CMK (cell line): Measurements from ENCODE around the gene IRS2.
"Not testable (repeated sequence)": the region's sequence is repeated elsewhere in the genome, so short reads cannot be mapped to it uniquely, and the experiment has no call there.

Source experiments
- DNase-seq: peaks from one replicate; pipeline ENCODE4 v3.0.0-alpha.2; 2010; ENCODE audit warnings: low read depth

IRS2 gene

DNA sequence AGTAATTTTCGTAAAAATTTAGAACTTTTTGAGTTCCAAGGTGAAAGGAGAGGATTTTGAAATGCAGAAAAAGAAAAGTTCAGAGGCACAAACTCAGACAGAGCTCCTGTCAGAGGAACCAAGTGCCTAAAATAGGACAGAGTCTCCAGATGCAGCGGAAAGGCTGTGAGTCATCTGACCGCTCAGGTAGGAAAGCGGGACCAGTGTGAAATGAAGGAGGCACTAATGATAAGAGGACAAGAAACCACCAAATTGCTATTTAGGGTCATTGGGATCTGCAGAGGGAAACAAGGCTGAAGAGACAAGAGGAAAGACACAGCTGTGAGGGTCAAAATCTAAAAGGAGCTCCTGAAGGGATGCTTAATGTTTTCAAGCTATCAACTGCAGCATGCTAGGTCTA, 34.9 kb downstream of the IRS2 start:
- DNase-seq, result no peak

DNA sequence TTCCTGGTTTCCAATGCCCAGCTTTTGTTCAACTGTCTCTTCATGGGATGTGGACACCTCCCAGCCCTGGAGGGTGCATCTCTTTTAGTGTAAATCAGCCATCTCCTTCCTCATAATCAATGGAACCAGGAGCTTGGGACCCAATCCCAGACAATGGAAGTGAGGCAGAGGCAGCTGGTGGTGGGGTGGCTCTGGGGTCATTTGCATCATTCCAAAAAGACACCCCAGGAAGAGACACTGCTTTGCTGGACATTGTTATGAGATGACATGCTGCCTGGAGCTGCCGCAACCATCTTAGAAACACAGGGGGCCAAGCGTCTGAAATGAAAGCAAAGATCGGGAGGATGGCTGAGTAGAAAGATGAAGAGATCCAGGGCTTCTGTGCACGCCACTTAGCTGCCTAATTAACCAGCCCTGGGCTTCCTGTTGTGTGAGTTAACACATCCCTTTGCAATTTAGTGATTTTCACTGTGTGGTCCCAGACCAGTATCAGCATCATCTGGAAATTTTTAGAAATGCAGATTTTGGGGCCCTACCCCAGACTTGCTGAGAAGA, 36.1 kb downstream of the IRS2 start:
- no peak for DNase-seq

DNA sequence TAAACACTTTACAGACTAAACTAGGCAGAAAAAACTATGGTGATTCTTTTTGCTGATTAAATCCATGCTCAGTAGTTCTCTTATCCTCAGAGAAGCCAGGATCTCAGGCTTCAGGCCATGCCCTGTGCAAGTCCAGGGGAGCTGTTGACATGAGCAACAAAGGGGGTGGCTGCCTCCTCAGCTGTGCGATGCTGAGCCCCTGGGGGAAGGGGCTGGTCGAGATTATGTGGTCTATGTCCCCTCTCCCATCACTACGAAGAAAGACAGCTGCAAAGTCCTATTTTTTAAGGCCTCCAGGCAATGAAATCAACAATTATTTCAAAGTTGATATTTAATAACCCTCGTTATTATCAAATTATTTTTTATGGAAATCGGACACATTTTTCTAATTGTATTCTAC, 37.0 kb downstream of the IRS2 start:
- no peak for DNase-seq

DNA sequence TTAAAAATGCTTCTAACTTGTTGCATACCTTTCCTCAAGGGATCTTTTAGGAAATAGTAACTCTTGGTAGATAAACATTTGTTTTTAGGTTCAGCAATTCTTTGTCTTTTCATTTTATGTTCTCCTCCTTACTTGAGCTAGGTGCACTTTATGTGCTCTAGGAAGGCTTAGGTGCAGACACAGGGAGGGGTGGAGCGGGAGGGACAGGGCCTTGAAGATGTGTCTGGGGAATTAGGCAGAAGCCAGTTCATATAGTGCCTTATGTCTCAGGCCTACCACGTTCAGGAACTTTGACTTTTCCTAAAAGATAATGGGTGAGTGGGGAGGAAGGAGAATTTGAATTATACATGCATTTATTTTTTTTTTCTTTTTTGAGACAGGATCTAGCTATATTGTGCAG, 37.7 kb downstream of the IRS2 start:
- DNase-seq, result no peak

DNA sequence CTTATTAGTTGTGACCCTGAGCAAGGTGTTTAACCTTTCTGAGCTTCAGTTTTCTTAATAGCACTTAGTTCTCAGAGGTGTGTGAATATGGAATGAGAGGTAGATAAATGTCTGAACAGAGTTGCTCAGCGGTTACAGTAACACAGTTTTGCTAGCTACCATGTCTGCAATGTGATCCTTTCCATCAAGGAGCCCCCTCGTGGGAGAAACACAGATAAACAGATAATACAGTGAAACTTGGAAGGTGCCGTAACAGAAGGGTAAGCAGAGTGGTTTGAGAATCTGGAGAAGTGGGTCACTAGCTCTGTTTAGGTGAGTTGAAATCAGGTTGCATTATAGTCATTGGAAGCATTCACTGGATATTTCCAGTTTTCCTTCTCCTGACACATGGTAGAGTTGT, 38.9 kb downstream of the IRS2 start:
- no peak for DNase-seq

DNA sequence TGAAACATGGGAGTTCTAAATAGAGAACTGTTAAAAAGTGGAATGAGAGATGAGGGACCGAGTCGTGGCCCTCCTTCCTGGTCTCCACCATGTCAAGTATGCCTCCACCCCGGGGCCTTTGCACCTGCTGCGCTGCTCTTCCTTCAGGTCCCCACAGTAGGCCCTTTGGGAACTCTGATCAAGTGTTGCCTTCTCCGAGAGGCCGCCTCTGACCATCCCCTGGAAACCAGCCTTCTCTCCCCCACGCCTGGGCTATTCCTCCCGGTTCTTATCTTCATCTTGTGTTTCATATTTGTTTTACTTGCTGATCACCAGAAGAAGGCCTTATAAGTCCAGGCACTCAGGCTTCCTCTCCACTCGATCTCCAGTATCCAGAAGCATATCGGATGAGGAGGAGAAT, 40.0 kb downstream of the IRS2 start:
- DNase-seq, result no peak

DNA sequence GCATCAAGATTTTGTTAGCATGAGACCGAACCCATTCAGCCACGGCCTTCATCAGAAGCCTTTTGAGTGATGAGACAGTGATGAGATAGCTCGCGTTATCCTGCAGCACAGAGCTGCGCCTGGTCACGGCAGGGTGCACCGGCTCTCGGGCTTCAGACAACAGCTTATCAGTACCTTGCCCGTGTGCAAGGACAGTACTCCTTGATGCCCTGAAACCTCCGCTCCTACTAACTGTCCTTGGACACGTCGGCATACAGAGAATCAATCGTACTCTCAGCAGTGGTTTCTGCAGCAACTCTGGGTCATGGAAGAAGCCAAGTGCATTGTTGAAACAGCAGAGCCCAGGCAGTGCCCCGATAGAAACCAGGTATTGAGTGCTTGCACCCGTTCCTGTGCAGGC, 40.7 kb downstream of the IRS2 start:
- DNase-seq, result no peak

DNA sequence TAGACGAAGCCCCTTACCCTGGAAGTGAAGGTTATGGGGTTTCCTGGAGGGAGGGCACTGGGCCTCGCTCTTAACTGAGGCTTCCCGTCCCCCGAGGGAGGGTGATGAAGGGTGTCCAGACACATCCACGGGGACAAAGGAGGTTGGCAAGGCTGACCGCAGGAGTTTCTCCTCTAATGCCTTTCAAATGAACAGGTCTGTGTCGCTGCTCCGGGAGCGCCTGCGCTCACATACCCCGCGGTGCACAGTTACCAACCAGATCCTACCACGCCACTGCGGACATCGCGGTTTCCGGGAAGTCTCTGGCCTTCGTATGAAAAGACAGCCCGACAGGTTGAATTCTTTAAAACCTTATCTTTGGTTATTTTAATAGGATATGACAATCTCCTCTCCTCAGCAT, 41.3 kb downstream of the IRS2 start:
- no peak for DNase-seq

DNA sequence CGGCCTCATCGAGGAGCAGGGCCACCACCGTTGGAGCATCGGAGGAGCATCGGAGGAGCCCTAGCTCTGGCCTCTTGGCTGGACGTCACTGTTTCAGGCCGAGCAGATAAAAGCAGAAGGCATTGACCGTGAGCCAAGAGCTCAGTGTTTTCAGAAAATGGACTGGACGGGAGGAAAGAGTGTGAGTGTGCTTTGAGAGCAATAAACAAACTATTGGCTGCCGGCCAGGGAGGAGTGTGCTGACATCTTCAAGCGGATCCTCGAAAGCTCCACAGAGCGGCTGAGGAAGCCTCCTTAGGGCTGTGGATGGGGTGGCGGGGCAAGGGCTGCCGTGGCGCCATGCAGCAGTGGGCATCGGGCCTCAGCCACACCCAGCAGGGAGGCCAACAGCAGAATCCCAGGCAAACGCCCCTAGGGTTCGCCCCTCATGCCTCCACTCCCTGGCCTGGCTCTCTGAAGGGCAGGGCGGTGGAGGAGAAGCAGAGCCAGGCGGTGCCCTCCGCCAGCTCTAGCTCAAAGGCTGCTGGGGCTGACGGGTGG, 41.8 kb downstream of the IRS2 start:
- DNase-seq, result no peak

DNA sequence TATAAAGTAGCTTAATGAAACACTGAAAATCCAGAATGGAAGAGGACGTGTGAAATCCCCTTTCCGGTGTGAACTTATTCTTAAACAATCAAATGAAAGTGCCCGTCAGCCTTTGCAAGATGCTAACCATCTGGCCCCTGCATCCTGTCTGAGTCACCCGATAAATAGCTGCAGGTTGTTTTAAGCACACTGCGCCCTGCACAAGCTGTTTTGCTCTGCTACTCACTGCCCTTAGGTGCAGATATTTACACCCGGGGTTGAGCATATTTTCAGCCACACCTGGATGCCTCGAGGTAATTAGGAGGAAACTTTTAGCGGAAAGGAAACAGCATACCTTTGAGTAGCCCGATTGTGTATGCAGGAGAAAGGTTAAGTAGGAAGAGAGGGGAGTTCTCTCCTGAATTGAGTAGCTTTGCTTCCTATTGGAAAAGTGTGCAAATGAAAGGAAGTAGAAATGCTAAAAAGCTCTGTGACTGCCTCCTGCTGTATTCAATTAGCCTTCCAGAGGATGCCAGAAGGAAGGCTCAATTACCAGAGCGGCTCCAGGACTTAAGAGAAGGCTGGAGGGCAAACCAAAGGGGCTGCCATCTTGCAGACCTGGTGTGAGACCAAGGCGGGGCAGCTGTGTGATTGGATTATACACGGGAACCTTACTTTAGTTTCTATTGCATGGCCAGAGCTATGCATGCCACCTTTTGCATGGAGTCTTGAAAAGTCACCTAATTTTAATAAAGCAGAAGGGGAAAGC, 42.5 kb downstream of the IRS2 start:
- DNase-seq, result no peak

DNA sequence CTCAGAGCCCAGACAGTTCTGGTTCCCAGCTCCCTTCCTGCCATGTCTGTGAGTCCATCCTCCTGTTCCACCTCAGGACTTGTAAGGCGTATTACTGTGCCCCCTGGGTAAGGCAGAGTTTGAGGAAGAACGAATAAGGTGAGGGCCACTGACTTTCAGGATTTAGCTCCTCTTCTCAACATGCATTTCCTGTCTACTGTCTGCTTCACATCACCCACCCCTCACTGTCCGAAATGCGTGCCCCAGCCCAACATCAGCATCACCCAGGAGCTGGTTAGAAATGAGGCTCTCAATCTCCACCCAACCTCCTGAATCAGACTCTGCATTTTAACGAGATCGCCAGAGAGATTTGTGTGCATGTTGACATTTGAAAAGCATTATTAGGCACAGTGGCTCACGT, 44.4 kb downstream of the IRS2 start:
- no peak for DNase-seq

DNA sequence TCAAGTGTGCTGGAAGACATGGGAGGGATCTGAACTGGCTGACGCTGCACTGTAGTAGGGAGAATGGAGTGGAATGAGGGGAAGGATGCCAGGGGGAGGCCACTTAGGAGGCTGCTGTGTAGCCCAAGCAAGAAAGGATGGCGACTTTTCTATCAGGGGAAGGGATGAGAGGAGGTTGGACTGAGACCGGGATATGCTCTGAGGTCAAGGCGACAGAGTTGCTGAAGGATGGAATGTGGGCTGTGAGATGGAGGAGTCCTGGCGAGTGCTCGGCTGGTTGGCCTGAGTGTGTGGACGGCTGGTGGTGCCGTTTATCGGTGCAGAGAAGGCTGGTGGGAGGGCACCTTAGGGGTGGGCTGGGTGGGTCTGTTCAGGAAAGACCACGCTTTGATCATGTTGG, 45.7 kb downstream of the IRS2 start:
- DNase-seq, result no peak

DNA sequence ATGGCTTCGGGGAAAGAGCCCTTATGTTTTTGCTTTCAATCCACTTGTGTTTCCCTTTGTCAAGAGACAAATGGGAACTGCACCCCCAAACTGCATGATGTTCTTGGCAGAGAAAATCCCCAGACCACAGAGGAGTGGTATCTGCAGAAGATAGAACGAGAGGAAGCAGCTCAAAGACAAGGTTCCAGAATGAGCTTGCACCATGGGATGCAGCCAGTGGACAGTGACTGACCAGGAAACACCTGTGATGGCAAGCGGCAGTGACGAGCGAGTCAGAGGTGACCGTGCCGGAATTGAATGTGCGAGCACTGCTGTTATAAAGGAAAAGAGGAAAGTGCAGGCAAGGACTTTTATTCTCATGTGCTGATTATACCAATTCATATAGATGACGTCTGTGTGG, 46.3 kb downstream of the IRS2 start:
- DNase-seq, result no peak

DNA sequence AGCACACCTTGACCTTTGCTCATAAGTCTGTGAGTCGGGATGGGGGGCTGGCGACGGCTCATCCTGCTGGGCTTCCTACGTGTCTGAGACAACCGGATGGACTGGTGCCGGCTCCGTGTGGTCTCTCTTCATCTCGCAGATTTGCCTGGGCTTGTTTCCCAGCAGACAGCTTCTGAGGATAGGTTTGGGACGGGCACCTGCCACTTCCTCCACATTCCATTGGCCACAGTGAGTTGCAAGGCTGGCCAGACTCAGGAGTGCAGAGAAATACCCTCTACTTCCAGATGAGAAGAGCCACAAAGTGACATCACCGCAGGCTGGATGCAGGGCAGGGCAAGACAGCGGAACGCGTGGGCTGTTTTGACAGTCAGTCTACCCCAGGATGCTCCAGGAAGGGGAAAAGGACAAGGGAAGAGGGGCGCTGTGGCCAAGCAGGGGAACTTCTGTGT, 48.1 kb downstream of the IRS2 start:
- no peak for DNase-seq

DNA sequence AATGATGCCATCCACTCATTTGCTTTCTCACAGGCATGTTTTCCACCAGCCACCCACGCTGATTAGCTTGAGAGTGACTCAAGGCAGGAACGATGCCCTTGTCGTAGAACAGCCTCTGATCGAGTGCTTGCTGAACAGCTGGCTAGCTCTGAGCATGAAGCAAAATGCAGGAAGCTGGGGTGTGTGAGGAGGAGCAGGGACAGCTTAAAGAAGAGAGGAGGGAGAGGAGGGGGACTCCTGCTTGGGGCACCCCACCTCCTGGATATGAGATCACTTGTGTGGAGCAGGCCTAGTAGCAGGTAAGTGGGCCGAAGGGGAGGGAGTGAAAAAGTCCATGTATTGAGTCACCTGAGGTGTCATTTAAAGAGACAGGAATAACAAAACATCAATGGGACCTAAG, 48.8 kb downstream of the IRS2 start:
- no peak for DNase-seq

DNA sequence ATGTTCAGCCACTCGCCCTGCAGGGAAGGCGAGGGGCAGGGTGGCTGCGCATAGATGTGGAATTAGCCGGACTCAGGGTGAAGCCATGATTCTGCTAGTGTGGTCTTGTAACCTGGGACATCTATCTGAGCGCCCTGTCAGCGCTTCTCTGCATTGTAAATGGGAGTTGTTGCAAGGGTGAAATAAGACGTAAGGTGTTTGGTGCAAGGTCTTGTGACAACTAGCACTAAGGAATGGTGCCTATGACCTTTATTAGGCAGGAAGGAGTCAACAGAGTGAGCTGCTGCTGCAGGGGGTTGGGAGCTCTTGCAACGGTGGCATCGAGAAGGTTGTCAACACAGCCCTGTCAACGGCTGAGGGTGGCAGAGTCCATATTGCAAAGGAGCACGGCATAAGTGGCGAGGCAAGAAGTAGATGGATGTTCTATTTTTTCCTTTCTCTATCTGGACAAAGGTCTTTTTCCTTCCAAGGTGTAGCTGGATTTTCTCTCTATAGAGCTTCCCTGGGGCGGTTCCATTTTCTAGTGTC, 49.3 kb downstream of the IRS2 start:
- DNase-seq, result no peak

DNA sequence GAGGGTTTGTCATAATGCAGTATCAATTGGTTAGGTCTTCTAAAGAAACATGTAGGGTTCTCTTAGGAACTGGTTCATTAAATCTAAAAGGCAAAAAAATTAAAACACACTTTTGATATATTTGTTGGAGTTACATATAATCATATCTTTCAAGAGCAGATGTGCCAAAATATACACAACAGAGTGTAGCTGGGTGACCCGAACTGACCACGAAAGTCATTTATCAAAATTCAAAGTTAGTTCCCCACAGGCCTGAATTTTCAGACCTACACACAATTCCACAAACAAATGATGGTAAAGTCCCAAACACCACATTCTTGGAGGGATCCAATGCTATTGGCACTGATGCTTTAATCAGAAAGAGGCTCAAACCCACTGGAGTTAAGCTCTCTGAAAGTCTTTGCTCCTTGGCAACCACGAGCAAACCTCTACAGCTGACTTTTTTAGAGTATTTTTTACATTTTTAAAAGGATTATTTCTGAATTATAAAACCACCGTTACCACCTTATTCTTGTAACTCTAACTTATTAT, 50.9 kb downstream of the IRS2 start:
- DNase-seq, result peak; percentile 22

DNA sequence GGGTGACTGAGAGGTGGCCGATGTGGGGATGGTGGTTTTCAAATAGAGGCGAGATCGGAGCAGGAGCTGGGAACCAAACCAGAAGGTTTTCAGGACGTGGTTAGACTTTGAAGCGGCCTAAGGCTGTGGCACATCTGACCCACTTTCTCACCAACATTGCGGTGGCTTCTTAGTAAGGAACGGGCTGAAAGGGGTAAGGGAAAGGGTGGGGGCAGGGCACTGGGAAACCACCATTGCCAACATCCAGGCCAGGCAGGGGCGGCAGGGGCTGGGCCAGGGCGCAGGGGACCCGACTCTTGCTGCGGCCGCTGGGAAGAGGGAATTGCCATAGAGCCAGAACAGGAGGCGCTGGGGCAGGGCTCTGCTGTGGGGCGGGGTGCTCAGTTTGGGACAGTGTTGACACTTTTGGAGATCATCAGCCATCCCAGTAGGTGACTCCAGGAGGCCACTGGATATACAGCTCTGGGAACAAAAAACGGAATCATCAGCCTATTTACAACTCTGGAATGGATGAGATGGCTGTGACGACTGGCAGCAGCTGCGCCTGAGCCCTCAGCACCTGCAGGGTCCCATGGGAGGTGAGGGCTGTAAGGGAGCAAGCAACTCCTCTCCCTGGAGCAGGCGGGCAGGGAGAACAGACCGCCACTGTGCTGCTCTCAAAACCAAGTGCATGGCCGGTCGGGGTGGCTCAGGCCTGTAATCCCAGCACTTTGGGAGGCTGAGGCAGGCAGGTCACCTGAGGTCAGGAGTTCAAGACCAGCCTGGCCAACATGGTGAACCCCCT, 52.2 kb downstream of the IRS2 start:
- DNase-seq, result no peak

DNA sequence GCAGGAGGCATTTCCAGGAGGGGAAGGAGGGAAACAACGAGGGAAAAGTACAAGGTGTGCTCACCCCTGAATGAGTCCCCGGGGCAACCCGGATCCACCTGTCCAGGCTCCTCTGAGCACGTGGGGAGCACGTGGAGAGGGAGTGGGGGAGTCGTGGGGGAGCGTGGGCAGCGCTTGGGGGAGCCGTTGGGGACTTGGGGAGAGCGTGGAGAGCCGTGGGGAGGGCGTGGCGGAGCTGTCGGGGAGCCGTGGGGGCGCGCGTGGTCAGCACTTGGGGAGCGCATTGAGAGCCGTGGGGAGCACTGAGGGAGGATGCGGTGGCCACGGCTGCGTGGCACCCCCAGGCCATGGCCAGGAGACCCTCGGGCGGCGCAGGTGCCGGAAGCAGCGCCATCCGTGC, 52.8 kb downstream of the IRS2 start:
- no peak for DNase-seq

DNA sequence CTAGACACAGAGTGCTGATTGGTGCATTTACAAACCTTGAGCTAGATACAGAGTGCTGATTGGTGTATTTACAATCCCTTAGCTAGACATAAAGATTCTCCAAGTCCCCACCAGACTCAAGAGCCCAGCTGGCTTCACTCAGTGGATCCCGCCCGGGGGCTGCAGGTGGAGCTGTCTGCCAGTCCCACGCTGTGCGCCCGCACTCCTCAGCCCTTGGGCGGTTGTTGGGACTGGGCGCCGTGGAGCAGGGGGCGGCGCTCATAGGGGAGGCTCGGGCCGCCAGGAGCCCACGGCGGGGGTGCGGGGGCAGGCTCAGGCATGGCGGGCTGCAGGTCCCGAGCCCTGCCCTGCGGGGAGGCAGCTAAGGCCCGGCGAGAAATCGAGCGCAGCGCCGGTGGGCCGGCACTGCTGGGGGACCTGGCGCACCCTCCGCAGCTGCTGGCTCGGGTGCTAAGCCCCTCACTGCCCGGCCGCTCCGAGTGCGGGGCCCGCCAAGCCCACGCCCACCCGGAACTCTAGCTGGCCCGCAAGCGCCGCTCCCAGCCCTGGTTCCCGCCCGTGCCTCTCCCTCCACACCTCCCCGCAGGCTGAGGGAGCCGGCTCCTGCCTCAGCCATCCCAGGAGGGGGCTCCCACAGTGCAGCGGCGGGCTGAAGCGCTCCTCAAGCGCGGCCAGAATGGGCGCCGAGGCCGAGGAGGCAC, 53.8 kb downstream of the IRS2 start:
- not testable (repeated sequence) for DNase-seq

DNA sequence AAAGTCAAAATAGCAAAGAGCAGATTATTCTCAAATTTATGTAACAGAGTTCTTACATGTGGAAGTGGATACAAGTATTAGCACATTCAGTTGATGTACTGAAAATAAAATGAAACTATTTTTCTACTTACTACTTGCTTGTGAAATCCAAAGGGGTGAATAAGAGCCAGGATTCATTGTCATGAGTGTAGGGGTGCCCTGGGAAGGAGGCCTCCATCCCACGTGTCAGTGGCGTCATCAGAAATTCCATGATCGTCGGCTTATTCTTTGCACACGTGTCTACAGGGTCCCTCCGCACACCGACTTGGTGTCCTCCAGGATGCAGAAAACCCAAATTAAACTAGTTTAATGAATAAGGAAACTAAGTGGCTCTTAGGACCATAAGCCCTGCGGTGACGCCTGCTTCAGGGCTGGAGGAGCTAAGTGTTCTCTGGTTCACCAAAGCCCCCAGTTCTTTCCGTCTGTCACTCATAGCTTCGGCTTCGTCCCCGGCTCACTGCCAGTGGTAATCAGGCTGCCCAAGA, 55.5 kb downstream of the IRS2 start:
- DNase-seq, result no peak
